ENCODE data around the gene CASP8.

Gene CASP8

DNA sequence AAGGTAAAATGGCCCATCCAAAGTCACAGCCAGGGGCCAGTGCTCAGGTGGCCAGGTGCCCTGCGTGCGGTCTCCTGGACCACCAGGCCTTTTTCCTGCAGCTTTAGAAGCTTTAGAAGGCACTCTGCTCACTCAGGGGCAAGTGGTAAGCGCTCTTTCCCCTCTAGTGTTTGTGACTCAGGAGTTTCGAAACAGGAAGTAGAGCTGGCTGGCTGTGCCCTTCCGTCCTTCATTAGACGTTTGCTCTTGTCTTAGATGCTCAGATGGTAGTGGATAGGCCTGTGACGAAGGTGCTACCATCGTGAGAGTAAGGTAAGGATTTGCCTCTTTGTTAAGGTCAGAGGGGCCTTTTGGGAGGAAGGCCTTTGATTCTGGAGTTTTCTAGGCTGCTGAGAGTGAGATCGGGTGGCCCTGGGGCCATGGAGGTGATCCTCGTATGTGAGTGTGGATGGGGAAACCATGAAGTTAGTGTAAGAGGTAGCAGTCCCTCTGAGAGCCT, at the start of gene CASP8:
TSS of gene CASP8 (plus strand) at position 235 of the 499 bp plus-strand sequence. CDS start 5,951 bp downstream, outside the sequence.
- DNase-seq (ENCODE audit: low read depth, low spot score), result no peak
- Histone ChIP-seq H3K9me3 (ENCODE audit: low read depth, low read length) (no peaks in the 10 kb centered on the region), H3K9ac (ENCODE audit: insufficient read length) (no peak within 1 kb of the TSS)

DNA sequence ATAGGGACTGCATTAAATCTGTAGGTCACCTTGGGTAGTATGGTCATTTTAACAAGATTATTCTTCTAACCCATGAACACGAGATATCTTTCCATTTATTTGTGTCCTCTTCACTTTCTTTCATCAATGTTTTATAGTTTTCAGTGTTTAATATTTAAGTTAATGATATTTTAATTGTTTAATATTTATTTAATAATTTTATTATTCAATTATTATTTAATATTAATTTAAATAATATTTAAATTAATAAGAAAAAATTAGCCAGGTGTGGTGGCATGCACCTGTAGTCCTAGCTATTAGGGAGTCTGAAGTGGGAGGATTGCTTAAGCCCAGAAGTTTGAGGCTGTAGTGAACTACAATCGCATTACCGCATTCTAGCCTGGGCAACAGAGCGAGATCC, 44.4 kb upstream of the CASP8 start:
- Histone ChIP-seq H3K27ac (no peak overlapping the region), H3K9ac (ENCODE audit: insufficient read length) (no peak overlapping the region), H3K4me3 (no peak overlapping the region), H3K9me3 (ENCODE audit: low read depth, low read length) (no peaks in the 10 kb centered on the region), H3K36me3 (ENCODE audit: insufficient read depth, low read length) (no peaks in the 10 kb centered on the region)
- TF ChIP-seq EZH2 (IDR thresholded peaks at IDR 0.05) (no peak), FOXP2 (optimal IDR thresholded peaks at IDR 0.05; ENCODE audit: control extremely low read depth, extremely low read length, insufficient read depth) (no peak), POLR2AphosphoS5 (IDR thresholded peaks at IDR 0.05; ENCODE audit: borderline replicate concordance, low read depth, low read length) (no peak)
- DNase-seq (ENCODE audit: low read depth, low spot score), result no peak

More for the DNA sequence above, at the start of gene CASP8:
- 0 out of 2 replicates have a peak within 1 kb of the TSS, but pooled peaks have one; percentile 77 for H3K4me3 ChIP-seq
- TF ChIP-seq POLR2AphosphoS5 (IDR thresholded peaks at IDR 0.05; ENCODE audit: borderline replicate concordance, low read depth, low read length) (0 out of 2 replicates have a peak, but pooled peaks have one; percentile 9), EZH2 (IDR thresholded peaks at IDR 0.05) (no peak)
- H3K27ac ChIP-seq, result peak within 1 kb of the TSS; percentile 69
- no peaks in the 10 kb centered on the region for H3K36me3 ChIP-seq (ENCODE audit: insufficient read depth, low read length)

- no peak overlapping the region for H3K9ac ChIP-seq (ENCODE audit: insufficient read length)
- H3K36me3 ChIP-seq (ENCODE audit: insufficient read depth, low read length), result no peaks in the 10 kb centered on the region
- no peak for DNase-seq (ENCODE audit: low read depth, low spot score)
- TF ChIP-seq FOXP2 (optimal IDR thresholded peaks at IDR 0.05; ENCODE audit: control extremely low read depth, extremely low read length, insufficient read depth), result no peak
- TF ChIP-seq EZH2 (IDR thresholded peaks at IDR 0.05), result no peak
- TF ChIP-seq POLR2AphosphoS5 (IDR thresholded peaks at IDR 0.05; ENCODE audit: borderline replicate concordance, low read depth, low read length), result no peak
- no peak overlapping the region for H3K27ac ChIP-seq
- no peaks in the 10 kb centered on the region for H3K9me3 ChIP-seq (ENCODE audit: low read depth, low read length)
- no peak overlapping the region for H3K4me3 ChIP-seq
Measured at GRCh38 chr2:201216918-201217317, 43.4 kb upstream of the CASP8 start.

DNA sequence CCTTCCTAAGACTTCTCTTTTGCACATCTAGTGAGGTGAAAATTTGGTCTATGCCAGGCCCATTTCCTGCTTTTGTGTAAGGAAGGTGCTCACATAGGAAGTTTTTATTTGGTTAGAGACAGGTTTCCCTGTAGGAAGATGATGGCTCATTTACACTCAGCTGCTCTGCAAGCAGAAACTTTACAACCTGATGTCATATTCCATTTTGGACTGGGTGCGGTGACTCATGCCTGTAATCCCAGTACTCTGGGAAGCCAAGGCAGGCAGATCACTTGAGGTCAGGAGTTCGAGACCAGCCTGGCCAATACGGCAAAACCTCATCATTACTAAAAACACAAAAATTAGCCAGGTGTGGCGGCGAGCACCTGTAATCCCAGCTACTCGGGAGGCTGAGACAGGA, 41.6 kb upstream of the CASP8 start:
- H3K9ac ChIP-seq (ENCODE audit: insufficient read length), result no peak overlapping the region
- no peak overlapping the region for H3K4me3 ChIP-seq
- no peak overlapping the region for H3K27ac ChIP-seq
- no peaks in the 10 kb centered on the region for H3K9me3 ChIP-seq (ENCODE audit: low read depth, low read length)
- DNase-seq (ENCODE audit: low read depth, low spot score), result no peak
- TF ChIP-seq POLR2AphosphoS5 (IDR thresholded peaks at IDR 0.05; ENCODE audit: borderline replicate concordance, low read depth, low read length) (no peak), FOXP2 (optimal IDR thresholded peaks at IDR 0.05; ENCODE audit: control extremely low read depth, extremely low read length, insufficient read depth) (no peak), EZH2 (IDR thresholded peaks at IDR 0.05) (no peak)
- H3K36me3 ChIP-seq (ENCODE audit: insufficient read depth, low read length), result no peaks in the 10 kb centered on the region

DNA sequence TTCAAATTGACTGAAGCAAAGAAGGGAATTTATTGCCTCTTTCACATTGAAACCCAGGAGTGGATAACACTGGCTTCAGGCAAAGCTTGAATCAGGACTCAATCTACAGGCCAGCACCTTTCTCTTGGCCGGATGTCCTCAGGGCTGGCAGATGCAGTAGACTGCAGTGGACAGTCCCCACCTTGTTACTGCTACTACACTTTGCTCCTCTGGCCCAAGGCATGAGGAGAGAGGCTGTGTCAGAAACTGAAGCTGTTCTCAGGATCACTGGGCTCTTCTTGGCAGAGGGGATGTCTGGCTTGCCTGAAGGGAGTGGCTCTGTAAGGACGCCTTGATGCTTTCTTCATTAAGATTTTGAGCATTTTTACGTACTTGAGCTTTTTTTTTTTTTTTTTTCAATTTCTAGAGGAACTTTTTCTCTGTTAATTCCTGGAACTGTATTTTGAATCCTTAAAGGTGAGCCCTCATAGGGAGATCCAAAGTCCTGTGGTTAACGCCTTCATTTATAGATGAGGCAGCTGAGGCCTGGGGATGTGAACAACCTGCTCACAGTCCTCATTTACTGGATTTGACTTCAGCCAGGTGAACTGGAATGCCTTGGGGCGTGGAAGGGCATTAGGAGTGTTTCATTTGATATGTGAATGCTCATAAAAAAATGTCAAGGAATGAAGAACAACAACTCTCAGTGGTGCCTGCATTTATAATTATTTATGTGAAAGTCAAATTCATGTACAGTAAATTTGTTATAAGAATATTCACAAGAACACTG, 40.8 kb upstream of the CASP8 start:
- Histone ChIP-seq H3K36me3 (ENCODE audit: insufficient read depth, low read length) (no peaks in the 10 kb centered on the region), H3K4me3 (no peak overlapping the region), H3K27ac (no peak overlapping the region), H3K9ac (ENCODE audit: insufficient read length) (no peak overlapping the region), H3K9me3 (ENCODE audit: low read depth, low read length) (no peaks in the 10 kb centered on the region)
- DNase-seq (ENCODE audit: low read depth, low spot score), result no peak
- no peak for TF ChIP-seq FOXP2 (optimal IDR thresholded peaks at IDR 0.05; ENCODE audit: control extremely low read depth, extremely low read length, insufficient read depth)
- TF ChIP-seq POLR2AphosphoS5 (IDR thresholded peaks at IDR 0.05; ENCODE audit: borderline replicate concordance, low read depth, low read length), result no peak
- no peak for TF ChIP-seq EZH2 (IDR thresholded peaks at IDR 0.05)

- H3K36me3 ChIP-seq (ENCODE audit: insufficient read depth, low read length), result no peaks in the 10 kb centered on the region
- DNase-seq (ENCODE audit: low read depth, low spot score), result no peak
- no peak for TF ChIP-seq FOXP2 (optimal IDR thresholded peaks at IDR 0.05; ENCODE audit: control extremely low read depth, extremely low read length, insufficient read depth)
- TF ChIP-seq POLR2AphosphoS5 (IDR thresholded peaks at IDR 0.05; ENCODE audit: borderline replicate concordance, low read depth, low read length), result no peak
- no peak for TF ChIP-seq EZH2 (IDR thresholded peaks at IDR 0.05)
- H3K9me3 ChIP-seq (ENCODE audit: low read depth, low read length), result no peaks in the 10 kb centered on the region
- no peak overlapping the region for H3K27ac ChIP-seq
- no peak overlapping the region for H3K9ac ChIP-seq (ENCODE audit: insufficient read length)
- H3K4me3 ChIP-seq, result no peak overlapping the region
Measured at GRCh38 chr2:201220102-201220570, 40.2 kb upstream of the CASP8 start.

- H3K9me3 ChIP-seq (ENCODE audit: low read depth, low read length), result no peaks in the 10 kb centered on the region
- DNase-seq (ENCODE audit: low read depth, low spot score), result no peak
- H3K27ac ChIP-seq, result no peak overlapping the region
- no peak overlapping the region for H3K4me3 ChIP-seq
- TF ChIP-seq FOXP2 (optimal IDR thresholded peaks at IDR 0.05; ENCODE audit: control extremely low read depth, extremely low read length, insufficient read depth) (no peak), POLR2AphosphoS5 (IDR thresholded peaks at IDR 0.05; ENCODE audit: borderline replicate concordance, low read depth, low read length) (no peak), EZH2 (IDR thresholded peaks at IDR 0.05) (no peak)
- H3K36me3 ChIP-seq (ENCODE audit: insufficient read depth, low read length), result no peaks in the 10 kb centered on the region
- no peak overlapping the region for H3K9ac ChIP-seq (ENCODE audit: insufficient read length)
Measured at GRCh38 chr2:201223089-201224073, 37.0 kb upstream of the CASP8 start.

Data from SK-N-MC (cell line).